Stimulated activated CD8-positive, alpha-beta memory T cell treated with anti-CD3 and anti-CD28 coated beads, Interleukin-15, amount 100 ng/mL, for 1 hour (primary cell): Measurements from ENCODE around the gene TYW1B.
"Not testable (repeated sequence)": the region's sequence is repeated elsewhere in the genome, so short reads cannot be mapped to it uniquely, and the experiment has no call there.

Experiments used
- DNase-seq: peaks from one replicate; pipeline ENCODE4 v3.0.0-alpha.2; 2020; ENCODE audit warnings: low read depth

TYW1B gene

GRCh38 chr7:72696643-72697042 is 131.4 kb downstream of the TYW1B start:
- DNase-seq: not testable (repeated sequence)

- not testable (repeated sequence) for DNase-seq
Observed at GRCh38 chr7:72695482-72695881, 132.5 kb downstream of the TYW1B start.

DNA sequence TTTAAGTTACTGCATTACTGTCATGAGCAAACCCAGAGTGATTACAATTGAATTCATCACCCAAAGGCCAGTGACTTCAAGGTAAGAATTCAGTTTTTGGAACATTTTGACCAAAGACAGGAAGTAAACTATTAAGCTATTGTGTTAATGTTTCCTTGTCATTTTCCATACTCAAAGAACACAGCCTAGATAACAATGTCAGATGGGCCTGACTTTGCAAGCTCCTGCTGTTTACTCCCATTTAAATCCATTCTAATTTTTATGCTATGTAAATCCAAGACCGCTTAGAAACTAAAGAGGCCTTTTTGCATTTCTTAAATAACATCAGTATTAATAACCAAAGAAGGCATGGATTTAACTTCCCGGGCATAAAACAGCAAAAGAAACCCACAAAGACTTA is 136.6 kb downstream of the TYW1B start:
- DNase-seq: not testable (repeated sequence)

- not testable (repeated sequence) for DNase-seq
Observed at GRCh38 chr7:72690177-72690576, 137.8 kb downstream of the TYW1B start.

DNA sequence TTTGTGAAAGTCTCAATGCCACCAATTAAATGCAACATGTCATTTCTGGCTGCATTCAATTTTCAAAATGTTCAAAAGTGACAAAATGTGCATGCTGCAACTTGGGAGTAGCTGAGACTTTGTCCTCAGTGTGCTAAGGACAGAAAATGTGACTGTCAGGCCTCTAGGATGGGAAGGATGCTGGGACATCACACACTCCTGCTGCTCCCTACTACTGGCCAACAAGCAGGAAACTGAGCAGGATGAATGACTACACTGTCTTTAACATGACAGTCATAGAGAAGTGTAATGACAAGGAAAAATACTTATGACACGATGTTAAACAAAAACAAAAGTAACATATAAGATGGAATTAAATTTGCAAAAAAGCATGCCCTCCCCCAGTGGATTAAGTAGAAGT is 138.7 kb downstream of the TYW1B start:
- DNase-seq: not testable (repeated sequence)

DNA sequence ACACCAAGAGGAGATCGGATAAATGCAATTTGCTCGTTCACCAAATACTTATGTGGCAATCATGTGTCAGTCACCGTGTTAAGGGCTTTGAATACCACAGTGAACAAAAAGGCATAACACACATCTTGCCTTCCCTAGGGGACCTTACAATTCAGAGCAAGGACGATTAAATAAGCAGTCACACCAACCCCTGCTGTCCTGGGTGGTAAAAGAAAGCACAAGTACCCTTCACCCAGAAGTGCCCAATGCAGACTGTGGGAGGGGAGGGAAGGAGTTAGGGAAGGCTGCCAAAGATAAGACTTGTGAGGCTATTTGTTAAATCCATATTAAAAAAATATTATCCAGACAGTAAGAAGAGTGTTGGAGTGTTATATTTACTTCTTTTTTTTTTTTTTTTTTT is 146.8 kb downstream of the TYW1B start:
- not testable (repeated sequence) for DNase-seq

- DNase-seq: not testable (repeated sequence)
Observed at GRCh38 chr7:72676880-72677279, 151.1 kb downstream of the TYW1B start.

- not testable (repeated sequence) for DNase-seq
Observed at GRCh38 chr7:72676086-72676690, 151.8 kb downstream of the TYW1B start.

- DNase-seq: not testable (repeated sequence)
Observed at GRCh38 chr7:72675686-72676085, 152.3 kb downstream of the TYW1B start.

DNA sequence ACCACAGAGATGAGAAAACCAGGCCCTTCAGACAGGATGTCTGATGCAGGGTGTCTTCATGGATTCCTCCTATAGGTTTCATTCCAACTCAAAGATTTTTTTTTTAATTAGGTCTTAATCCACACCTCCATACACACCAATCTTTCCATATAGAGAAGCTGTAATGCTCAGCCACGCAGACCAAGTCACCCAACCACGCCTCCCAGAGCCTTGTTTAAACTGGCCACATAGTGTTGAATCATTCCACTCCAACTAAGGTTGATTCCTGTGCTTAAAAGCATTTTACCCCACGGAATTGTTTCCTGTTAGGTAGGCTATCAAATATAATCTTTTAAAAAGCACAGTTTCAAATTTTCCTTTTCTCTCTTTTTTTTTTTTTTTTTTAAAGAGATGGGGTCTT is 153.6 kb downstream of the TYW1B start:
- DNase-seq: no peak

DNA sequence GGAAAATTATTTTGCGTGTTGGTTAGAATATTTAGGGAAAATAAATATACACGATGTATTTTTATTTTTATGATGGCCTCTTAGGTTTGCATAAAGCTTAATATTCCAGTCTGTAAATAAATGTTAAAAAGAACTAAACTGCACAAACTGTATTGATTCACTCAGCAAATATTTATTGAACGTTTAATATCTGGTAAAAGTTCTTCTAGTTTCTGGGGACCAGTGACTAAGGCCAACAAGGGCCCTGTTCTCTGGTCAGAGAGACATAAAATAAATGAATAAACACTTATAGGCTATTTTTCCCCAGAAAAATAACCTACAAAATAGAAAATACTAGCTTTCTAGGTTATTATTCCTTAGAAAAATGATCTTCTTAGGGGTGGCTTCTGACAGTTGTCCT is 157.2 kb downstream of the TYW1B start:
- DNase-seq: not testable (repeated sequence)

DNA sequence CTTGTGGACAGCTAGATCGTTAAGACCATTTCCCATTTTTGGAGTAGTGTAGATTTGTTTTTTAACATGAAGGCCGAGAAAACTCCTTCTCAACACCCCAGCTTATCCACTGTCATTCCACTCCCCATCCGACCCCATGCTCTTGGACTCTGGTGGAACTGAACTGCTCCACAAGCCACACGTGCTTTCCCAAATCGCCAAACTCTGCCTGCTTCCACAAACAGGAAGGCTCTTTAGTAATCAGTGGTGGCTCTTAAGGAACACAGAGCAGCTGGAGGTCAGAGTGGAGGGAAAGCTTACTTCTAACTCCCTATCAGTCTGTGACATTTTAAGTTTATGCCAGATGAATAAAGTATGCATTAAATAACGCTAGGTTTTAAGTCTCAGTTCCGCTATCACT is 159.6 kb downstream of the TYW1B start:
- not testable (repeated sequence) for DNase-seq

GRCh38 chr7:72667049-72667448 is 161.0 kb downstream of the TYW1B start:
- not testable (repeated sequence) for DNase-seq

- not testable (repeated sequence) for DNase-seq
Observed at GRCh38 chr7:72648574-72648973, 179.4 kb downstream of the TYW1B start.

GRCh38 chr7:72643708-72644107 is 184.3 kb downstream of the TYW1B start:
- not testable (repeated sequence) for DNase-seq

DNA sequence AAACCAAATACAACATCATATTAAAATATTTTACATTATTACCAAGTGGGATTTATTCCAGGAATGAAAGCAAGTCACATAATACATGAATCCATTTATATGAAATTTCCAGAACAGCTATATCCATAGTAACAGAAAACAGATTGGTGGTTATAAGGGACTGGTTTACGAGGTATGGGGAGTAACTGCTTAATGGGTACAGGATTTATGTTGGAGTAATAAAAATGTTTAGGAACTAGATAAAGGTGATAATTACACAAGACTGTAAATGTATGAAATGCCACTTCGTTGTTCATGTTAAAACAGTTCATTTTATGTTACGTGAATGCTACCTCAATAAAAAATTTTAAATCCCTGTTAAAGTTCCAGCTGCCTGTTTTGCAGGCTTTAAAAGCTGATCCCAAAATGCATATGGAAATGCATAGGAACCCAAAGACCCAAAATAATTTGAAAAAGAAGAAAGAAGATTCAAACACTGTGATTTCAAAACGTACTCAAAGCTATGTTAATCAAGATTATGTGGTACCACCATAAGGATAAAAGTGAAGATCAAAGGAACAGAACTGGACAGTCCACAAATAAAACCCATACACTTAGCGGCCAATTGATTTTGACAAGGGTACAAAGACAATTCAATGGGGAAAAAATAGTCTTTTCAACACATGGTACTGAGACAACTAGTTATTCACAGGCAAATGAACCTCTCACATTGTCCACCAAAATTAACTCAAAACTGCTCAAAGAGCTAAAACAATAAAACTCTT is 186.3 kb downstream of the TYW1B start:
- DNase-seq: not testable (repeated sequence)

DNA sequence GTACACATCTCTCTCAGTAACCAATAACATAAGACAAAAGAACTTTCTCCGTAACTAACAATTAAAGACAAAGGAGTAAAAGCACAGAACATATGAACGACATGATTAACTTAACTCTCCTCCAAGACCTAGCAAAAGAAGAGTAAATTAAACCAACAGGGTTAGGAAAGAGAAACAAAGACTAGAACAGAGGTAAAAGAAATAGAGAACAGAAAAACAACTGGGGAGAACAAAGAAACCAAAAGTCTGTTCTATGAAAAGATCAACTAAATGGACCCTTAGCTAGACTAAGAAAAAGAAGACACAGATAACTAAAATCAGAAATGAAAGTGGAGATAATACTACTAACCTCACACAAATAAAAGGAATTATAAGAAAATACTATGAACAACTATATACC is 187.3 kb downstream of the TYW1B start:
- not testable (repeated sequence) for DNase-seq

GRCh38 chr7:72635273-72635908 is 192.6 kb downstream of the TYW1B start:
- DNase-seq: not testable (repeated sequence)

DNA sequence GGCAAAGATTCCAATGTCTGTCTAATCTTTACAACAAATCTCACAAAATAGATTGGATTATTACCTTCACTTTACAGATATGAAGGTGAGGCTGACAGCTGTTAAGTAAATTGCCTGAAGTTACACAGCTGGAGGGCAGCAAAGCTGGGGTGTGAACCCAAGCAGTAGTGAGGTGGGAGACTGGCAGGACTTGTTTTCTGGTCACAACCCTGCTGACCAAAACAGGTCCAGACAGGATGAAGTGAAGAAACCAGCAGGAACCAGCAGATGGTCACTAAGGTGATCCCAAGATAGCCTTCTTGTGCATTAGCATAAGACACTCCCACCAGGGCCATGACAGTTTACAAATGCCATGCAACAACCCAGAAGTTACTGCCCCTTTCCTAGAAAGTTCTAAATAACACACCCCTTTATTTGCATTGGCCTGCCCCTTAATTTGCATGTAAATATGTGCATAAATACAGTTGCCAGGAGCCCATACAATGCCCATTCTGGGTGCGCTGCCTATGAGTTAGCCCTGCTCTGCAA is 195.2 kb downstream of the TYW1B start:
- DNase-seq: not testable (repeated sequence)

DNA sequence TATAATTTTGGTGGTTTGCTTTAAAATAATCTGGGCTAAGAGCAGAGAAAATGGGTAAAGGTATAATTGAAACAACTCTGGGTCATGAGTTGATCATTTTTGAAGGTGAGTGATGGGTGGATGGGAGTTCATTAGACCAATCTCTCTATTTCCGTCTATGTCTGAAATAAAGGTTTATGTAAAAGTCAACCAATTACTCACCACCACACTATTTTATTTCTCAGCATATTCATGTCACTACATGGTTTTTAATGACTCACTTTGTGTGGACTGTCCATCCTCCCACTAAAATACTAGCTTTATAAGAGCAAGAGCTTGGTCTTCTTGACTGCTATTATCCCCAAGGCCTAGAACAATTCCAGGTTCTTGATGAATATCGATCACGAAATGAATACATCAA is 199.6 kb downstream of the TYW1B start:
- DNase-seq: not testable (repeated sequence)

DNA sequence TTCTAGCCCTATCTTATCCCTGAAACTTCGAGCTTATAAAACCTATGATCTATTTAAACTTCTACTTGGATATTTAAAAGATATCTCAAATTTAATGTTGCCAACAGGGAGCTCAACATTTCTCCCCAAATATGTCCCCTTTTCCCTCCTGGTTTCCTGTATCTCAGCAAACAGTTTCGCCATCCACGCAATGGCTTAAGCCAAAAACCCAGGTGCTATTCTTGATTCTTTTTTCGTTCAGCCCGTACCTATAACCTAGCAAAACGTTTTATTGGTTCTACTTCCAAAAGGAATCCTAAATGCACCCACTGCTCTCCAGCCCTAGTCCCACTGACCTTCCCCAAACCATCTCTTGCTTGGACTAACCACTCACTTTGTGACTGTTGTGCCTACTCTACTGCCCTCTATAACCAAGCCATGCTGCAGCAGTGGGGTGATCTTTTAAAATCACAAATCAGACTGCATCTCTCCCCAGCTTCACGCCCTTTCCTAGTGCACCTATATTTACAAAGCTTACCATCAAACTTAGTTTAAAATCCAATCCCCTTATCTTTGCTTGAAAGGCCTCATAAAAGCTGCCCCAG is 201.5 kb downstream of the TYW1B start:
- not testable (repeated sequence) for DNase-seq

DNA sequence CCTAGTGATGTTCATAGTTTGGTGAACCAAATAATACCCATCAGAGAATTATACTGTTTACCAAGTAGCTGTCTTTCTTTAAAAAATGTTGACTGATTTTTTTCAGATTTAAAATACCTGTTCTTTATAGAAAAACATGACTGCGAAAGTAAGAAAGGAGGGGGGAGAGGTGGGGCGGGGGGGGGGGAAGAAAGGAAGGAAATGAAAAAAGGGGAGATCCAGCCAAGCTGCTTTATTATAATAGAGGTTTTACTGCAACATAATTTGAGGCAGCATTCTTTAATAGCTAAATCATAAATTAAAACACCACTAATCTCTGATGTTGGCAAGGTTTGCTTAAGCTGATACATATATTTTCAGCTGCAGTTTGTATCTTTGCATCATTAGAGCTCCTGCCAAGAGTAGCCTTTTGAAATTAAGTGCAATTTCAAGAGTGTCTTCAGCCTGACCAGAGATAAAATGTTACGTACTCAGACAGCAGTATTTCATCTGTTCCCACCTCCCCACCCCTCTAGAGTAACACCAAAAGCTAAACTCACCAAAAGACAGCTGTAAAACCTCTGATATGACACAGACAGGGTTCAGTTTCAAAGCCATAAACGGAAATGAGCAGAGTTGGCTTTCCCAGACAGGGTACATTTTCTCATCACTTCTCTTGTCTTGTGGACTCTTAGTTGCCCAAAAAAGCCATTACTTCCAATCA is 202.1 kb downstream of the TYW1B start:
- not testable (repeated sequence) for DNase-seq
